Stimulated activated CD8-positive, alpha-beta memory T cell treated with anti-CD3 and anti-CD28 coated beads, Interleukin-7, amount 100 ng/mL, for 48 hours (primary cell): ENCODE measurements around the gene SNRNP48.

Source experiments
- DNase-seq, 2 donors: peaks; one replicate each; pipeline ENCODE4 v3.0.0-alpha.2; 2020; ENCODE audit warnings: low read depth in 1 of 2; ENCODE audit errors: extremely low read depth in 1 of 2

Gene SNRNP48

DNA sequence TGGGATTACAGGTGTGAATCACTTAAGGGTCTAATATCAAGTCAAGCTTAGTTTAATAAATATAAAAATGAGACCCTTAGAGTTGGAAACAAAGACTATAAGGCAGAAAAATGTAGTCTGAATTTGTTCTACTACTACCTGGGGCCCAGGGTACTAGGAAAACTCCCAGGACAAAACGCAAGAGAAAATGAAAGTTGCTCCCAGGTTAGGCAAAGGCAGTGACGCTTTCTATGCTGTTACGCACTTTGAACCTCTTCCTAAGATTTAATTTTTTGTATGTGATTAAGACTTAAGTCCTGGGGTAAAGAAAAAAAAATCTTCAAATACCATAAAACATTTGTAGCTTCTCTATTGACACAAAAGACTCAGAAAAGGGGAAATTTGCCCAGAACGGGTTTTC lies 31.2 kb upstream of the SNRNP48 start:
- DNase-seq, result no peak

DNA sequence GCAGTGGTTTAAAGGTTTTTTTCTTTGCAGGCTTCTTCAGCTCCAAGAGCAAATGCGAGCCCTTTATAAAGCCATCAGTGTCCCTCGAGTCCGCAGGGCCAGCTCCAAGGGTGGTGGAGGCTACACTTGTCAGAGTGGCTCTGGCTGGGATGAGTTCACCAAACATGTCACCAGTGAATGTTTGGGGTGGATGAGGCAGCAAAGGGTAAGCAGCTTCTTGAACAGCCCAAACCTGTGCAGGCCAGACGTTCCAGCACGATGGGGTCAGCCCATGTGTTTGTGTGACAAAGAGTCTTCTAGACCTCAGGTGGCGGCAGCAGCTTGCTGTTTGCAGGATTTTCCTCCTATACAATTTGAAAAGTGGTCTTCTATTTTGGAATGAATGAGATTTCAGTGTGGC lies 30.8 kb upstream of the SNRNP48 start:
- DNase-seq, result no peak

DNA sequence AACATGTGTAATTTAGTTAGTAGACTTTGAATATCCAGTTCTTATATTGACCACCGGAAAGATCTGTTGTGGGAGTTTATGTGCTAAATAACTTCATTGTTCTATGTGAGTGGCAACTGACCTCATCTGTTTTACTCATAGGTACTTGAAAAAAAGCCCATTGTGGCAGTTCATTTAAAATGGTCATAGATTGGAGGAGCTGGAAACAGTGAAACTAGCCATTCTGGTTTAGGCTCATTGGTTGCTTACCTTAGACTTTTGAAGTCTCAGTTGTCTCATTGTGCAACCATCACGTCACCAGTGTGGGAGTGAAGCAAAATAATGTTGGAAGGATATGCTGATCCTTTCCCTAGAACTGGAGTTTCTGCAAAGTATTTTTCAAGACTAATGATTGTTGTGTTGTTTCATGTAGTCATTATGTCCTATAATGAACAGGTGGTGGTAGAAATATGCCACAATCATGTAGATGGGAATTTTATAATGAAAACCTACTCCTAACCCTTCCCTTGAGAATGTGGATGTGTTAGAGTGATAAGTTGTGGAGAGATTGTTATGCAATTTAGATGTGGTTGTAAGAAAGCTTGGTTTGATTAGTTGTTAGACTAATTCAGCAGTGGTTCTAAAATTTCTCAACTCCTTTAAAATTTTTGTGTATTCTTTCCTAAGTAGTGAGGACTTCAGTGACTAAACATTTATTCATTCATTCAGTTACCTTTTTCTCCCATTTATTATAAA lies 30.2 kb upstream of the SNRNP48 start:
- DNase-seq, result no peak

DNA sequence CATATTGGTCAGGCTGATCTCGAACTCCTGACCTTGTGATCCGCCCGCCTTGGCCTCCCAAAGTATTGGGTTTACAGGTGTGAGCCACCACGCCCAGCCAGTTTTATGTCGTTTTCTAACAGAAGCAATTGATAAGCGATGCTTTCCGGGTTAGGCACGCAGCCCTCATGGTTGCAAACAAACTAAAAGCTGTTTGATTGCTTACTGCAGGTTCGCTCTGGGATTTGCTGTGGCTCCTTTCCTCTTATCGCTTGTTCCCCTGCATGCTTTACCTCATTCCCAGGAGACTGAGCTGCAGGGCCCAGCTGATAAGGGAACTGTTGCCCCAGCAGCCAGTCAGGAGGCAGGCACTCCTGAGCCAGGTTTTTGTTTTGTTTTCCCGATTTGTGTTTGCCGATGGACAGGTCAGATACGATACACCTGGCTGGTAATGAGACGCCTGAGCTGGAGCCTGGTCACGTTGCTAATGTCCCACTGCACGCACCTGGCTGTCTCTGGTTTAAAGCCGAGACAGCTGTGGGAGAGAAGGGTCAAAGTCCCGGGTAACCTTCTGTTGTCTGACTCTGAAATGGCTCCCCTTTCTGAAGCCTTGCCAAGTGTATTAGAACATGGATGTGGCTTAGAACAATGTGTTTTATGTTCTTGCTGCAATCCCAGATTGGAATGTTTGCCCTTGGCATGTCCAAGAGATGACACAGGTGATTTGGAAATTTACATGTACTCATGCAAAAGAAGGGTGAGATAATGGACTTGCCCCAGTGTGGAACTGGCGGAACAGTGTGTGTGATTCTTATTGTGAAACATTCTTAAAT lies 28.6 kb upstream of the SNRNP48 start:
- DNase-seq, result no peak

DNA sequence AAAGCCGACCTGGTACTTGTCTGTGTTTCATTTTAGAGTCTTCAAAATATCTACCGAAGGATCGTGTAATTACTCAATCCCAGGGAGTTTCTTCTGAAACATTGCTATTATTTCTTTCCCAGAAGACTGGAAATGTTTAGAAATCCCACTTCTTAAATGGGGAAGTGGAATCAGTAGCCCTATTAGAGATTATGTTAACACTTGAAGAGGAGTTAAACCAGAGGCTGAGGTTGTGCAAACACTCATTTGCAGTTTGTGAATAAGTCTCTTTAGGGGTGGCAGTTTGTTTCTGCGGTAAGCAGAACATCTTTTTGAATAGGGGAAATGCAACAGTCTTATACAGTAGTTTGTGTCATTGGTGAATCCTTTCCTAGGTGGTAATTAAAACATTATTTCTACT lies 27.2 kb upstream of the SNRNP48 start:
- no peak for DNase-seq

DNA sequence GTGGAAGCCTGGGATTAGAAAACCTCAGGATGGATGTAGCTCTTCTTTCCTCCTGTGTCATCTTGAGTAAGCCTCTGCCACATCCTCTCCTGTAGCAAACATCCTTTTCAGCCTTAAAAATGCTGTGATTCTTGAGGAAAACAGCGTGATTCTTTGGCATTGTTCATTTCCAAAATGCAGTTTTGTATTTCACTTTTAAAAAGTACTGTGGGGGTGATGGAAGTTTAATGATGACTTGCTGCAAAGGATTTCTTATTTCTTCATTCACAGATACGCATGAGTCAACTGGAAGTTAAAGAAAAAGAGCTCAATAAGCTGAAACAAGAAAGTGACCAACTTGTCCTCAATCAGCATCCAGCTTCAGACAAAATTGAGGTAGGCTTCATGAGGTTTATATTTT lies 23.9 kb upstream of the SNRNP48 start:
- DNase-seq, result no peak

DNA sequence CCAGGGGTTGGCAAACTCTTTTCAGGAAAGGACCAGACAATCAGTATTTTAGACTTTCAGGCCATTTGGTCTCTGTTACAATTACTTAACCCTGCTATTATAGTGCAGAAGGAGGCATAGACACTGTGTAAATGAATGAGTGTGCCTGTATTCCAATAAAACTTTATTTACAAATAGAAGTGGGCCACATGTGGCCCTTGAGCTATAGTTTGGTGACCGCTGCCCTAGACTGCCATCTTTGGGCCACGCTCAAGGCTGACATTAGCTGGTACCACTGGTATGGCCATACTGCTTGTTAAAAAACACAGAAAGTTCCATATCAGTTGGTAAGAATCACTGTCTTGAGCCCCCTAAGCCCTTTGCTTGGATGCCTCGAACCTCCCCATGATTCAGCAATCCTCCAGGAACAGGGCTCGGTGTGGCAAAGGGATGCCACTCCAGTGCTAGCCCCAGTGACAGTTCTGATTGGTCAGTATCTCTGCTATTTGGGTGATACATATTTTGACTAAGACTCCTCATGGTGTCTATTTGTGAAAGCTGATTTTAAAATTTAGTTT lies 23.3 kb upstream of the SNRNP48 start:
- DNase-seq, result no peak

DNA sequence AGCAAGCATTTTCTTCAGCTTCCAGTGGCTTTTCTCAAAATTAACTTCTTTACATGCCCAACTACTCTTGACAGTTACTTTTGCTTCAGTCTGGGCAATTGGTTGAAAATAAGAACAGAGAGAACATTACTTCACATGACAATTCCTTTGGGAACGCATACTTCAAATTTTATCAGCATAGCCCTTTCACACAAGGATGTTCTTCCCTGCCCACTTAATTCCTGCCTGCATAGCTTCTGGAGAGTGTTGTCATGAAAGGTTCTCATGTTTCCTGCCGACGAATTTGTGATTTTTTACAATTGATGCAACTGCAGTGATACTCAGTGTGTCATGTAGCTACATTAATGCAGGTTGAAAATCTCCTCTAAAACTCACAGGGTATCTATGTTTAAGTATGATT lies 22.0 kb upstream of the SNRNP48 start:
- DNase-seq, result no peak

DNA sequence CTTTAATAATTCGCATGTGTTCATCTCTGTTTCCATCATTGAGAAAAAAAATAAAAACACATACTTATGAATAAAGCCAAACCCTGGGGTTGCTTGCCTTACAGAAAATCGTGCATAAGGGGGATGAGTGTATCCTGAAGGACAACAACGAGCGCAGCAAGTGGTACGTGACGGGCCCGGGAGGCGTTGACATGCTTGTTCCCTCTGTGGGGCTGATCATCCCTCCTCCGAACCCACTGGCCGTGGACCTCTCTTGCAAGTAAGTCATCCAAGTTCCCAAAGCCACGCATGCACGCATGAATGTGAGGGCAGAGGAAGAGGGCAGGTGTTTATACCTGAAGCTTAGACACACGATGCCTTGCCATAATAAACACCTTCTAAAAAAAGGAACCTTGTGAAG lies 20.9 kb upstream of the SNRNP48 start:
- DNase-seq, result no peak

DNA sequence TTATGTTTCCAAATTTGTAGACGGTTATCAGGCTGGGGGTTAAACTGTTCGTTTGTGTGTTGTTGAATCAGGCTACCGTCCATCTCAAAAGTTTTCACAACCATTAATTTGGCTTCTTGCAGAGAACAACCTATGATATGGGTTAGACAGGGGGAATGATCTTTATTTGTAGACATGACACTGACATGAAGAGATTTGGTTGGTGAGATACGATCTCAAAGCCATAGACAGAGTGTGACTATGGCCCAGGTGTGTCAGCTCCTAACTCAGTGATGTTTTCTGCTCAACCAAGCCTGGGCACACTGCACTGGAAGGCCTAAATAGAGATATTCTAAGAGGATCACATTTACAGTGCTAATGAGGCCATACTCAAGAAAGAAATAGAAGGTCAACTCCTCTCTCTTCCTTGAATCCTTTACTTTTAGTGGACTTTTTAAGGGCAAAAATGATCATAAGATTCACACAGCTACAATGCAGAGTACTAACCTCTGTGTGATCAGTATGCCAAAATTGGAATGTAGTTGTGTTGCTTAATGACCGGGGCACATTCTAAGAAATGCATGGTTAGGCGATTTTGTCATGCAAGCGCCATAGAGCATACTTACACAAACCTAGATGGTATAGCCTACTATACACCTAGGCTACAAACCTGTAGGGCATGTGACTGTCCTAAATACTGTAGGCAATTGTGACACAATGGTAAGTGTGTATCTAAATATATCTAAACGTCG lies 17.6 kb upstream of the SNRNP48 start:
- no peak for DNase-seq

DNA sequence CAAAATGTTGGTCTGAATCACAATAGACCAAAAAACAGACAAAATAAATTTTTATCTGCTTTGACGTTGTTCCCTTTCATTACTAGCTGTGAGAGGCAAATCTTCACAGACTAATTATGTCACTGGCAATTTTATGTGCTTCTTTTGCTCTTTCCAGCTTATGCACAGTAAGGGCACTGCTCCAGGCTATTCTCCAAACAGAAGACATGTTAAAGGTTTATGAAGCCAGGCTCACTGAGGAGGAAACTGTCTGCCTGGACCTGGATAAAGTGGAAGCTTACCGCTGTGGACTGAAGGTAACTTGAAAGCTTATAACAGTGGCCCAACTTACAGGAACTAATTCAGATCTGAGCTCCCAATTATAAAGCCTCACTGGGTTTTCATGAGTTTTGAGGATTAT lies 15.5 kb upstream of the SNRNP48 start:
- DNase-seq, result no peak

DNA sequence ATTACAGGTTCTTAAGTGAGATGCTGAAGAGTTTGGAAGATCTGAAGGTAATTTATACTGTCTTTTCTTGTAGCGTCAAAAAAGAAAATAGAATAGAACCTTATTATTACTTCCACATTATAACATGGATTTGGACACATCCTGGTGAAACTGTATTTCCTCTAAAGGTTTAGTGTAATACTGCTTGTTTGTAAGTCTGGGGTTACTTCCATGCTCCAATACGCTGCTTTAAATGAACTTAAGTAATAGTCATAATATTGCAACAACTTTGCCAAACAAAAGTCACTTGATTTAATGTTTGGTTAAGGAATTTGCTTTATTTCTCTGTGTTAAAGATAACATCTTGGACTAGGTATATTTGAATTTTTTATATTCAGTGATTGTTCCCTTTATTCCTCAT lies 11.5 kb upstream of the SNRNP48 start:
- no peak for DNase-seq

DNA sequence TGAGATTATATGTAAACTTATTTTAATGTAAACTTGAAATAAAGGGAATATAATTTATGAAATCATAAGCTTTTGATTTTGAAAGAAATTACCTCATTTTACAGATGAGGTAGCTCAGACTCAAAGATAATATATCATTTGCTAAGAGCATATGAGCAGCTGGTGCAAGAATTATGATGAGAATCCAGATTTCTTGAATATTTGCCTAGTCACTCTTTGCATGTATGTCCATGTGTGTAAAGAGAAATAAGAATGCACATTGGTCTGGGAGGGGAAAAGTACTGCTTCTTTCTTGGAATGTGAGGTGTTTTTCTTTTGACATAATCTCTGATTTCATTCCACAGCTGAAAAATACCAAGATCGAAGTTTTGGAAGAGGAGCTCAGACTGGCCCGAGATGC lies 11.1 kb upstream of the SNRNP48 start:
- no peak for DNase-seq

DNA sequence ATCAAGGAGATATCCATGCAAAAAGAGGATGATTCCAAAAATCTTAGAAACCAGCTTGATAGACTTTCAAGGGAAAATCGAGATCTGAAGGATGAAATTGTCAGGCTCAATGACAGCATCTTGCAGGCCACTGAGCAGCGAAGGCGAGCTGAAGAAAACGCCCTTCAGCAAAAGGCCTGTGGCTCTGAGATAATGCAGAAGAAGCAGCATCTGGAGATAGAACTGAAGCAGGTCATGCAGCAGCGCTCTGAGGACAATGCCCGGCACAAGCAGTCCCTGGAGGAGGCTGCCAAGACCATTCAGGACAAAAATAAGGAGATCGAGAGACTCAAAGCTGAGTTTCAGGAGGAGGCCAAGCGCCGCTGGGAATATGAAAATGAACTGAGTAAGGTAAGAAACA lies 10.1 kb upstream of the SNRNP48 start:
- DNase-seq, result no peak

DNA sequence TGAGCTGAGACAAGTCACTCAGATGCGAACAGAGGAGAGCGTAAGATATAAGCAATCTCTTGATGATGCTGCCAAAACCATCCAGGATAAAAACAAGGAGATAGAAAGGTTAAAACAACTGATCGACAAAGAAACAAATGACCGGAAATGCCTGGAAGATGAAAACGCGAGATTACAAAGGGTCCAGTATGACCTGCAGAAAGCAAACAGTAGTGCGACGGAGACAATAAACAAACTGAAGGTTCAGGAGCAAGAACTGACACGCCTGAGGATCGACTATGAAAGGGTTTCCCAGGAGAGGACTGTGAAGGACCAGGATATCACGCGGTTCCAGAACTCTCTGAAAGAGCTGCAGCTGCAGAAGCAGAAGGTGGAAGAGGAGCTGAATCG lies 9.5 kb upstream of the SNRNP48 start:
- DNase-seq, result no peak

DNA sequence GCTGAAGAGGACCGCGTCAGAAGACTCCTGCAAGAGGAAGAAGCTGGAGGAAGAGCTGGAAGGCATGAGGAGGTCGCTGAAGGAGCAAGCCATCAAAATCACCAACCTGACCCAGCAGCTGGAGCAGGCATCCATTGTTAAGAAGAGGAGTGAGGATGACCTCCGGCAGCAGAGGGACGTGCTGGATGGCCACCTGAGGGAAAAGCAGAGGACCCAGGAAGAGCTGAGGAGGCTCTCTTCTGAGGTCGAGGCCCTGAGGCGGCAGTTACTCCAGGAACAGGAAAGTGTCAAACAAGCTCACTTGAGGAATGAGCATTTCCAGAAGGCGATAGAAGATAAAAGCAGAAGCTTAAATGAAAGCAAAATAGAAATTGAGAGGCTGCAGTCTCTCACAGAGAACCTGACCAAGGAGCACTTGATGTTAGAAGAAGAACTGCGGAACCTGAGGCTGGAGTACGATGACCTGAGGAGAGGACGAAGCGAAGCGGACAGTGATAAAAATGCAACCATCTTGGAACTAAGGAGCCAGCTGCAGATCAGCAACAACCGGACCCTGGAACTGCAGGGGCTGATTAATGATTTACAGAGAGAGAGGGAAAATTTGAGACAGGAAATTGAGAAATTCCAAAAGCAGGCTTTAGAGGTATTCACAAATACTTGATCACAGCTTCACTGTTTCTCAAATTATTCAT lies 8.9 kb upstream of the SNRNP48 start:
- DNase-seq, result no peak

DNA sequence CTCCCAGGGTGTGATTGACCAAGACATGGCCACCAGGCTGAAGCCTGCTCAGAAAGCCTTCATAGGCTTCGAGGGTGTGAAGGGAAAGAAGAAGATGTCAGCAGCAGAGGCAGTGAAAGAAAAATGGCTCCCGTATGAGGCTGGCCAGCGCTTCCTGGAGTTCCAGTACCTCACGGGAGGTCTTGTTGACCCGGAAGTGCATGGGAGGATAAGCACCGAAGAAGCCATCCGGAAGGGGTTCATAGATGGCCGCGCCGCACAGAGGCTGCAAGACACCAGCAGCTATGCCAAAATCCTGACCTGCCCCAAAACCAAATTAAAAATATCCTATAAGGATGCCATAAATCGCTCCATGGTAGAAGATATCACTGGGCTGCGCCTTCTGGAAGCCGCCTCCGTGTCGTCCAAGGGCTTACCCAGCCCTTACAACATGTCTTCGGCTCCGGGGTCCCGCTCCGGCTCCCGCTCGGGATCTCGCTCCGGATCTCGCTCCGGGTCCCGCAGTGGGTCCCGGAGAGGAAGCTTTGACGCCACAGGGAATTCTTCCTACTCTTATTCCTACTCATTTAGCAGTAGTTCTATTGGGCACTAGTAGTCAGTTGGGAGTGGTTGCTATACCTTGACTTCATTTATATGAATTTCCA lies 4.6 kb upstream of the SNRNP48 start:
- DNase-seq, result no peak

DNA sequence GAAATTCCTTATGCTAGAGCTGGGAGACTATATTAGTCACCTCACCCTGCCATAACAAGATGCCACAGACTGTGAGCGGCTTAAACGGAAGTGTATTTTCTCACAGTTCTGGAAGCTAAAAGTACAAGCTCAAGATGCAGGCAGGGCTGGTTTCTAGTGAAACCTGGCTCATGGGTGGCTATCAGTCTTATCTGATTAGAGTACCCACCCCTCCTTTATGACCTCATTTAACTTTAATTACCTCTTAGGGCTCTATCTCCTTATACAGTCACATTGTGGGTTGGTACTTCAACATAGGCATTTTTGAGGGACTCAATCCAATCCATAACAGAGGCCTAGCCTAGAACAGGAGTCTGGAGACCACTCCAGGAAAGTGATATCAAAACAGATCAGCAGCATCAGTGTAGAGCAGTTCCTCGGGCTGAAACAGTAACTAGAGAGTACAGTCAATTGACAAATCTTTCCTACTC lies 2.3 kb upstream of the SNRNP48 start:
- DNase-seq, result no peak

DNA sequence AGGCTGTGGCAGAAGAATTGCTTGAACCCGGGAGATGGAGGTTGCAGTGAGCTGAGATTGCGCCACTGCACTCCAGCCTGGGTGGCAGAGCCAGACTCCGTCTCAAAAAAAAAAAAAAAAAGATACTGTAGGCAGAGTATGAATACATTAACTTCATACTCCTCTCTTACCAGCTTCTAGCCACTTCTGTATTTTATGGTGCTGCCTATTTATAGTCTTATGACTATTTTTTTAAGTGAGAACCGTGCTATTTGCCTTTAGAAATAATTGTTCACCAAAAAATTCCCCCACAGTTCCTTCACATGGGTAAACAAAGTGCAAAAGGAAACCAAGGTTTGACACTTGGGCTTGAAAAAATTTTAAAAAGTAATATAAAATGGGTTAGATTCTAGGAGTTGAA lies 1.5 kb upstream of the SNRNP48 start:
- no peak for DNase-seq

DNA sequence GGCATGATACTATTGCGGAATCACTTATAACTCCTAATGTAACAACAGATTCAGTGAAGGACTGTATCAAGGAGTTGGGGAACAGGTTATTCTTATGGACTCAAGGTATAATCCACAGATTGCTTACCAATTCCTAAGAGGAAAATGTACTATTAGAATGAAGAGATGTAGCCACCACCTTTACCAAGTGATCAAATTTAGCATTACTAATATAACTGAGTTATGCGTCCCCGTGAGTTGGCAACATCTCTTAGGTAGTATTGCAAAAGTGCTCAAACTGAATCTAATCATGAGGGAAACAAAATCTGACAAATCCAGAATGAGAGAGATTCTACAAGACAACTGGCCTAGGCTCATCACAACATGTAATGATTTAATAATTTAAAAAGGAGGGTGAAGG lies 777 bp upstream of the SNRNP48 start:
- DNase-seq, result no peak
